GM21390 (cell line): ENCODE measurements around the gene IGF1R.

Experiments
- ATAC-seq: cut with Tn5 transposase; IDR thresholded peaks from one replicate; pipeline ENCODE4 v1.9.1; 2021; ENCODE audit not compliant: unreplicated experiment

The IGF1R gene

GRCh38 chr15:98671060-98672008 is 23.0 kb downstream of the IGF1R start:
- no peak for ATAC-seq

GRCh38 chr15:98673133-98673532 is 24.8 kb downstream of the IGF1R start:
- no peak for ATAC-seq

- no peak for ATAC-seq
These were observed 26.0 kb downstream of the IGF1R start for GRCh38 chr15:98674336-98674735.

- ATAC-seq = no peak
These were observed 28.4 kb downstream of the IGF1R start for GRCh38 chr15:98676586-98677270.

- no peak for ATAC-seq
These were observed 29.2 kb downstream of the IGF1R start for GRCh38 chr15:98677345-98678059.

- ATAC-seq = no peak
These were observed 30.1 kb downstream of the IGF1R start for GRCh38 chr15:98678484-98678883.

- ATAC-seq = no peak
These were observed 32.7 kb downstream of the IGF1R start for GRCh38 chr15:98681061-98681460.

- ATAC-seq = no peak
These were observed 34.8 kb downstream of the IGF1R start for GRCh38 chr15:98682992-98683701.

GRCh38 chr15:98683831-98684230 is 35.5 kb downstream of the IGF1R start:
- ATAC-seq = no peak

GRCh38 chr15:98684436-98684835 is 36.1 kb downstream of the IGF1R start:
- ATAC-seq = no peak

GRCh38 chr15:98684995-98685525 is 36.7 kb downstream of the IGF1R start:
- no peak for ATAC-seq

- no peak for ATAC-seq
These were observed 38.6 kb downstream of the IGF1R start for GRCh38 chr15:98686983-98687382.

- no peak for ATAC-seq
These were observed 41.1 kb downstream of the IGF1R start for GRCh38 chr15:98689431-98689861.

- ATAC-seq = no peak
These were observed 42.1 kb downstream of the IGF1R start for GRCh38 chr15:98690272-98690950.

- no peak for ATAC-seq
These were observed 43.9 kb downstream of the IGF1R start for GRCh38 chr15:98692213-98692612.

GRCh38 chr15:98694161-98694560 is 45.8 kb downstream of the IGF1R start:
- no peak for ATAC-seq

GRCh38 chr15:98698792-98699191 is 50.5 kb downstream of the IGF1R start:
- ATAC-seq = no peak

GRCh38 chr15:98699591-98700424 is 51.5 kb downstream of the IGF1R start:
- no peak for ATAC-seq

- no peak for ATAC-seq
These were observed 52.2 kb downstream of the IGF1R start for GRCh38 chr15:98700519-98700918.
